GM21367 (cell line): ENCODE results near the gene EFCAB7.
A peak's percentile ranks its signal among the peaks of the same experiment; 100 is the strongest.
"Not testable (repeated sequence)": the region's sequence is repeated elsewhere in the genome, so short reads cannot be mapped to it uniquely, and the experiment has no call there.

Source experiments
- ATAC-seq: cut with Tn5 transposase; IDR thresholded peaks from one replicate; pipeline ENCODE4 v1.9.1; 2021; ENCODE audit not compliant: unreplicated experiment

Gene EFCAB7

DNA sequence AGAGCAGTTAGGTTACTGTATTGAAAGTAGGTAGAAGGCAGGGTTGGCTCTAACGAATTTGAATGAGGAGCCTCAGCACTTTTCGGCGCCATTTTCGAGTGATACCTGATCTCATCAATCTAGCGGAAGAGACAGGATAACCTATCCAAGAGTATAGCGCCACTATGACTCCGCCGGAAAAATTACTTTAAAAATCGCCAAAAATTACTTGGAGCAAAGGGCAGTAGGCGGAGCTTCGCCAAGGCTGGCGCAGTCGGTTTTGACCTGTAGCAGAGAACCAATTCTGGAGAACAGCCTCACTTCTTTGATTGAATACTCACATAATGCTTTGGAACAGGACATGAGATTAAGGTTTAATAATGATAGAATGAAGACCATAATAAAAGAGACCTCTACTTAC lies 25.6 kb downstream of the EFCAB7 start:
- ATAC-seq = no peak

DNA sequence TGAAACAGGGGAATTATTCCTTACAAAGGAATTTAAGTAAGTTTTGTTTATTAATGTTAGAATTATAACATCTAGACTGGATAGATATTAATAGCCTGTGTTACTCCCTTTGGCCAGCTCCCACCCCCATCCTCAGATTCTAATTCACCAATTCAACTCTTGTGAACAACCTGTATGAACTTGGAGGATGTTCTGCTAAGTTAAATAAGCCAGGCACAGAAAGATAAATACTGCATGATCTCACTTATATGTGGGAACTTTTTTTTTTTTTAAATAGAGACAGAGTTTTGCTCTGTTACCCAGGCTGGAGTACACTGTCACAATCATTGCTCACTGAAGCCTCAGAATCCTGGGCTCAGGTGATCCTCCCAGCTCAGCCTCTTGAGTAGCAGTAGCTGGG lies 32.2 kb downstream of the EFCAB7 start:
- no peak for ATAC-seq

- no peak for ATAC-seq
These were observed 34.2 kb downstream of the EFCAB7 start for GRCh38 chr1:63557365-63557987.

DNA sequence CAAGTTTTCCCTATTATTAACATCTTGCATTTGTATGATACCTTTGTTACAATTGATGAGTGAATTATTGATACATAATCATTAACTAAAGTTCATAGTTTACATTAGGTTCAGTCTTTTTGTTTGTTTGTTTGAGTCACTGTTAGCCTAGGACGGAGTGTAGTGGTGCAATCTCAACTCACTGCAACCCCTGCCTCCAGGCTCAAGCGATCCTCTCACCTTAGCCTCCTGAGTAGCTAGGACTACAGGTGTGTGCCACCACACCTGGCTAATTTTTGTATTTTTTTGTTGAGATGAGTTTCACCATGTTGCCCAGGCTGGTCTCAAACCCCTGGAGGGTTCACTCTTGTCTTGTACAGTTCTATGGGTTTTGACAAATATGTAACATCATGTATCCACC lies 36.0 kb downstream of the EFCAB7 start:
- no peak for ATAC-seq

GRCh38 chr1:63563745-63564144 lies 40.4 kb downstream of the EFCAB7 start:
- ATAC-seq = no peak

DNA sequence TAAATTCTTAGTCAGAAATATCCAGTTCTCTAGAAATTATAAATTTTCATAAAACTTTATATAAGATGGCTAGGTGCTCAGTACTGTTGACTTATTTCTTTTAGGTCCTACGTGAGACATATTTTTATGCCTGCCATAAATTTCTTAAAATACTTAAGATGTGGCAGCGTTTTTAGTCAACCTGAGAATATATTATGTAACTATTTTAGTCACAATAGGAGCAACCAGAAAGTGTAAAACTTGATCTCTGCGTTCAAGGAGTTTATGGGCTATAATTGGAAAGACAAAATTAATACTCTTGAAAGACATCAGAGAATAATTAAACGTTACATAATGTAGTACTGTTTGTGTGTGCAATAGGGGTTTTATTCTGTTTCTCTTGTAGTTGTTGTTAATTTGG lies 45.7 kb downstream of the EFCAB7 start:
- ATAC-seq = no peak

DNA sequence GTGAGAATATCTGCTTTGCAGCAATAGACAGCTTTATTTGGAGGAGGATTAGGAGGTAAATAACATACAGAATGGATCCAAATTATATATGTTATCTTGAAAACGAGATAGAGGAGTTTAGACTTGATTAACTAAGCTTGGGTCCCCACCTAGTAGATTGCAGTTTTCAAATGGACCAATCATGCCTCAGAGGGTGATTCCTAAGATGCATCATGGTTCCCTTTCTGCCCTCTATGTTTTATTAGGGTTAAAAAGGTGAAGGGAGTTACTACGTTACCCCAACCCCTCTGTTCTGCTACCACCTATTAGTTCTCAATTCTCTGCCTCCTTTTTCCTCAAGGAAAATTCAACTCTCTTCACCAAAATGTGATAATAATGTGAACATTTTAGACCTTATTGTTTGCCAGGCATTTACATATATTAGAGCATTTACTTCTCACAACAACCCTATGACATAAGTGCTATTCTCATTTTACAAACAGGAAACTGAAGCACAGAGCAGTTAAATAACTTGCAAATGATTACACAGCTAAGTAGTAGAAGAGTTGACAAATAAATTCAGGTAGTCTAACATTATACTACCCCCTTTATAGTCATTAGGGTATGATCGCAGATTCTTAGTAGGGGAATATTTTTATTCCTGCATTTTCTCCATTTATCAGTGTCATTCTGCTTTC lies 46.5 kb downstream of the EFCAB7 start:
- ATAC-seq = no peak

DNA sequence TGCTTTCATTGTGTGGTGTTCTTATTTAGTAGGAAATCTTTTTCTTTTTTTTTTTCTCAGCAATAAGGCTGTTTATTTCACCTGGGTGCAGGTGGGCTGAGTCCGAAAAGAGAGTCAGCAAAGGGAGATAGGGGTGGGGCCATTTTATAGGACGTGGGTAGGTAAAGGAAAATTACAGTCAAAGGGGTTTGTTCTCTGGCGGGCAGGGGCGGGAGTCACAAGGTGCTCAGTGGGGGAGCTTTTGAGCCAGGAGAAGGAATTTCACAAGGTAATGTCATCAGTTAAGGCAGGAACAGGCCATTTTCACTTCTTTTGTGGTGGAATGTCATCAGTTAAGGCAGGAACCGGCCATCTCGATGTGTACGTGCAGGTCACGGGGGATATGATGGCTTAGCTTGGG lies 49.4 kb downstream of the EFCAB7 start:
- not testable (repeated sequence) for ATAC-seq

DNA sequence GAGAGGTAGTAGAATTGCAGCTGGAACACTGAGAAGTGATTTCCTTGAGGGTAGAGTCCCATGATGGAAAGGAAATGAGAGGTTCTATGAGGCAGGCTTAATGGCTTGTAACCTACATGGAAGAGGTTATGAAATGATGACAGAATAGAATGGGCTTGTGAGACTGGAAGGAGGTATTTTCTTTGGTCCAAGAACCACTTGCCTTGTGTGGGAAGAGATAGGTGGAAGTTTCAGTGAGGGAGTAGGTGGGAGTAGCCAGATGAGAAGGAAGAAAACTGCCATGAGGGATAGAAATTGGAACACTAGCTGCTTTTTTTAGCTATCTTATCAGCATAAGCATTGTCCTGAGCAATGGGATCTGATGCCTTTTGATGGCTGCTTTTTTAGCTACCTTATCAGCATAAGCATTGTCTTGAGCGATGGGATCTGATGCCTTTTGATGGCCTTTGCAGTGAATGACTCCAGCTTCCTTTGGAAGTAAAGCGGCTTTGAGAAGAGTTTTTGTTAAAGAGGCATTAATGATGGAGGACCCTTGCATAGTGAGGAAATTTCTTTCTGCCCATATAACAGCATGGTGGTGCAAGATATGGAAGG lies 51.0 kb downstream of the EFCAB7 start:
- not testable (repeated sequence) for ATAC-seq

DNA sequence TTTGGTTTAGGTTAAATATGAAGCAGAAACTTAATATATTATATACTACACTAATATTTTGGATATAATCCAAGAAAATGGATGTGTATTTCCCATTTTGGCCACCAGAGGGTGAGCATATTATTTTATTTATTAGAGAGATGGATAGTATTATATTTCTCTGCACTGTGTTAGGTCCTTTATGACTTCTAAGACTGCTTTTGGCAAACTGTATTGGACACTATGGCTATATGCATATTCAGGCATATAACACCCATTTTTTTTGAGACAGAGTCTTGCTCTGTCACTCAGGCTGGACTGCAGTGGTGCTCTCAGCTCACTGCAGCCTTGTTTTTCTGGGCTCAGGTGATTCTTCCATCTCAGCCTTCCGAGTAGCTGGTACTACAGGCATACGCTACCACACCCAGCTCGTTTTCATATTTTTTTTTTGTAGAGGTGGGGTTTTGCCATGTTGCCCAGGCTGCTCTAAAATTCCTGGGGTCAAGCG lies 52.1 kb downstream of the EFCAB7 start:
- ATAC-seq = no peak

DNA sequence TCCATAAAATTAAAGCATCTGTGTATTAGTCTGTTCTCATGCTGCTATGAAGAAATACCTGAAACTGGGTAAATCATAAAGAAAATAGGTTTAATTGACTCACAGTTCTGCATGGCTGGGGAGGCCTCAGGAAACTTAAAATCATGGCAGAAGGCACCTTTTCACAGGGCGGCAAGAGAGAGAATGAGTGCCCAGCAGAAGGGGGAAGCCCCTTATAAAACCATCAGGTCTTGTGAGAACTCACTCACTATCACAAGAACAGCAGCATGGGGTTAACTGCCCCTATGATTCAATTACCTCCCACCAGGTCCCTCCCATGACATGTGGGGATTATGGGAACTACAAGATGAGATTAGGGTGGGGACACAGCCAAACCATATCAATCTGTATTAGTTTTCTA lies 63.0 kb downstream of the EFCAB7 start:
- ATAC-seq = not testable (repeated sequence)

- ATAC-seq = no peak
These were observed 66.8 kb downstream of the EFCAB7 start for GRCh38 chr1:63590166-63590560.

GRCh38 chr1:63592536-63593302 lies 69.4 kb downstream of the EFCAB7 start:
- ATAC-seq = no peak

GRCh38 chr1:63593303-63593885 lies 70.1 kb downstream of the EFCAB7 start, which contains the start of gene PGM1:
PGM1 (plus strand) TSS chr1:63593411; CDS start chr1:63593489, 78 bp downstream.
- peak; percentile 69 for ATAC-seq

- peak; percentile 42 for ATAC-seq
These were observed 70.7 kb downstream of the EFCAB7 start for GRCh38 chr1:63593886-63594605.

DNA sequence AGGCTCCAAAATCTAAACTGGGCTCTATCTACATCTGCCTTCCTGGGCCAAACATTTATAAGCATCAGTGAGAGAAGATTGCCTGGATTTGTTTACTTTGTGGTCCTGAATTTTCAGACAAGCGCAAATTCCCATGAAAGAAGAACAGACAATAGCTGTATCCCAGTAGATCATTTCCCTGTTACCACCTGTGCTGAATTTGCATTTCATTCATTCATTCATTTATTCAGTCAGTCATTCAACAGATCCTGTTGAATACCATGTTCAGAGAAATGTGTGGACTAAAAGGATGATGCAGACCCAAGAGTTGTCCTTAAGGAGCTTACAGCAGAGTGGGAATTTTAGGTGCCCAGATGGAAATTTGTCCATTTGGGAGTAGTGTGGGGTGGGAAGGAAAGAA lies 72.1 kb downstream of the EFCAB7 start:
- no peak for ATAC-seq

GRCh38 chr1:63599799-63600198 lies 76.5 kb downstream of the EFCAB7 start:
- no peak for ATAC-seq

GRCh38 chr1:63600248-63600647 lies 76.9 kb downstream of the EFCAB7 start:
- no peak for ATAC-seq

DNA sequence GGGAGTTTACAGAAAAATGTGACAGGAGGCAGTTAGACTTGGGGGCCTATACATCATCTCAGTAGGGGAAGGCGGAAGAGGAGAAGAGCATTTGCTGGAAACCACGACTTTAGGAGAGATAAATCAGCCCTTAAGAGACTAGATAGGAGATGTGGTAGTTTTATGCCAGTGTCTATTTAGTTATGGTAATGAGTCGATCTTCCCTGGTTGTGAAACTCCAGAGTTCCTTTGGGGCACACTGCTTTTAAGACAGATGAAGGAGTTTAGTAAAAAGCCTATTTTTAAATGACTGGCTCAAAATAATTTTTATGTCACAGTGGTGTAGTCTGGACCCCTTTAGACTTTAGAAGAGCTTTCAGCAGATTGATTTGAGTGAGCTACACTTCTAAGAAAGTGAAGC lies 77.7 kb downstream of the EFCAB7 start:
- no peak for ATAC-seq

DNA sequence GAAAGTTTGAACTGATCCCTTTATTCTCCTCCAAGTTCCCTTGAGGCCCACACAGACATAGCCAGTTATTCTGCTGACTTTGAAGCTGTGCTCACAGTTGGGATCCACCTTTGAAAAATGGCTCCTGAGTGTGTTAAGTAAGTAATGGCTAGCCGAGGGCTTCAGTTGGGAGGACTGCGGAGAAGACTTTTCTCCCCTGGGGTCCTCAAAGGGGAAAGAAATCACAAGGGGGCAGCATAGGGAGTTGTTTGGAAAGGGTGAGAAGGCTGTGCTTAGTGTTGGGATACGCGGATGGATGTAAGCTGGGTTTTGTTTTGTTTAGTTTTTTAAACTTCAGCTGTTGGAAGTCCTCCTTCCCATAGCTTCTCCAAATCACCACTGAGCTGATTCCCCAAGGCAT lies 78.1 kb downstream of the EFCAB7 start:
- ATAC-seq = no peak
